Right forelimb (tissue), 1 donor: Measurements from ENCODE around the gene WDR17.

Source experiments
- DNase-seq: peaks from one replicate; pipeline ENCODE4 v3.0.0-alpha.2; 2018

WDR17 gene

GRCh38 chr4:176099314-176099713 is 33.7 kb downstream of the WDR17 start:
- no peak for DNase-seq

DNA sequence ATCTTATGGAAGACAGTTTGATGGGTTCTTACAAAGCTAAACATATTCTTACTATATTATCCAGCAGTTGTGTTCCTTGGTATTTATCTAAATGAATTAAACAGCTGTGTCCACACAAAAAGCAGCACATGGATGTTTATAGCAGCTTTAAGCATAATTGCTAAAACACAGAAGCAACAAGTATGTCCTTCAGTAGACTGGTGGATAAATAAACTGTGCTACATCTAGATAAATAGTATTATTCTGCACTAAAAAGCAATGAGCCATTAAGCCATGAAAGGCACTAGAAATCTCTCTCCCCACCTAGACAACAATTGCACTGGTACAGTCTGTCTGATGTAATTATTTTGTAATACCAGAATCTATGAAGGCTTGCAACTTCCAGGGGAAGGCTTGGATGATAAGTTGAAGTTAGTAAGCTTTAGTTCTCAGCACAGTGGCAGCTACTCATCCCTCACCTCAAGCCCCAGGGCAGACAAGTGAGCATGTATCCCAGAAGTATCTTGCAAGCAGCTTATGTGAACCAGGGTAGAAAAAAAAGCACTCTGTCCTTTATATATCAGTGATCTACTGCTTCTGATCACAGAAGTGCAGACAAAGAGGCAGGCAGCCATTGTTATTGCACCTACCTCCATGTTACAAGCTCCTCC is 36.9 kb downstream of the WDR17 start:
- no peak for DNase-seq

DNA sequence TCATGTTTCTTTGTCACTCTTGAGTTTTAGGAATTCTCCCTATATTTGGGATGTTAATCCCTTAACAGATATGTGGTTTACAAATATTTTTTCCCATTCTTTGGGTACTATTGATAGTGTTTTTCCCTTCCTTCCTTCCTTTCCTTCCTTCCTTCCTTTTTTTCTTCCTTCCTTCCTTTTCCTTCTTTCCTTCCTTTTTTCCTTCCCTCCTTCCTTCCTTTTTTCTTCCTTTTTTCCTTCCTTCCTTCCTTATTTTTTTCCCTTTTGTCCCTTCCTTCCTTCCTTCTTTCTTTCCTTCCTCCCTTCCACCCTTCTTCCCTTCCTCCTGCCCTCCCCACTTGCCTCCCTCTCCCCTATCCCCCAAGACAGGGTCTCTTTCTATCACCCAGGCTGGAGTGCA is 42.1 kb downstream of the WDR17 start:
- no peak for DNase-seq

- peak; percentile 41 for DNase-seq
These were observed 58.2 kb downstream of the WDR17 start for GRCh38 chr4:176123710-176124407.

DNA sequence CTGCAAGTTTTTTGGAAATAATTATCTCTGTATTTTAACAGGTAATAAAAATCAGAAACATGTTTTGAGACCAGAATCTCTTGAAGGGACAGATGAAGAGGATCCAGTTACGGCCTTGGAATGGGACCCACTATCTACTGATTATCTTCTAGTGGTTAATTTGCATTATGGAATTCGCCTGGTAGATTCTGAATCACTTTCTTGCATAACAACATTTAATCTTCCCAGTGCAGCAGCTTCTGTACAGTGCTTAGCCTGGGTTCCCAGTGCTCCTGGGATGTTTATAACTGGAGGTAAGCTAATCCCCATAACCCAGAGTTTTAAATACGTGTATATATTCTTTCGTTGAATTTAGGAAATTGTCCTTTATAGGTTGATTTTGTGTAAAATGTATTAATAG is 59.4 kb downstream of the WDR17 start:
- DNase-seq, result no peak

GRCh38 chr4:176134670-176135069 is 69.0 kb downstream of the WDR17 start:
- no peak for DNase-seq

DNA sequence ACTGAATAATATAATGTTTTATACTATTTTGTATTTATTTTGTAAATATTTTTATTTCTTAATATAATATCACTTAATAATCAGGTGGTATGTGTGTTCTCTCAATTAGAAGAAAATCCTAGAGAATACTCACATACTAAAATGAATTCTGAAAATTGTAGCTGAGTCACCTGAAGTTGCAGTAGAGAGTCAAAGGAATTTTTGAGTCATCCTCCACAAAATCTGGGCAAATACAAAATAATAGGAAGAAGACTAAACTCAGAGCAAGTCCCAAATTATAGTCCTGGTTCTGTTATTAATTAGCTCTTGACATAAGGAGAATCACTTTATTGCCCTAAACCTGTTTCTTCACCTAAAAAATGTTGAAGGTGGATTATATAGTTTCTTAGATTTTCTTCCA is 72.0 kb downstream of the WDR17 start:
- no peak for DNase-seq

DNA sequence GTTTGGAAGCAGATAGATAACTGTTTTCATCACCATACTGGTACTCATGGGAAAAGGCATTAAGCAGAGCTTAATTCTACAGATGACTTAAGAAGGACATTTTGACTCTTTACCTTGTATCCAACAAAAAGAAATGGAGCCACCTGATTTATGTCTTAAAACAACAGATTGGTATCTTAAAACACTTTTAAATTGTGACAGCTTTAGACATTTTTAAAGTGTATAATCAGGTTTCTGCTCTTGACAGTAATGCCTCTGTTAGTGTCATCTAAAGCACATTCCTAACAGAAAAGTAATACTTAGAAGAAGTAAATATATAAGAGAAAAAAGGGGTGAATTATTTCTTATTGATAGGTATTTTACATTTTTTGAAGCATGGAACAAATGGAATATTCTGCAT is 73.9 kb downstream of the WDR17 start:
- DNase-seq, result no peak

- DNase-seq, result no peak
These were observed 76.6 kb downstream of the WDR17 start for GRCh38 chr4:176142253-176142652.

DNA sequence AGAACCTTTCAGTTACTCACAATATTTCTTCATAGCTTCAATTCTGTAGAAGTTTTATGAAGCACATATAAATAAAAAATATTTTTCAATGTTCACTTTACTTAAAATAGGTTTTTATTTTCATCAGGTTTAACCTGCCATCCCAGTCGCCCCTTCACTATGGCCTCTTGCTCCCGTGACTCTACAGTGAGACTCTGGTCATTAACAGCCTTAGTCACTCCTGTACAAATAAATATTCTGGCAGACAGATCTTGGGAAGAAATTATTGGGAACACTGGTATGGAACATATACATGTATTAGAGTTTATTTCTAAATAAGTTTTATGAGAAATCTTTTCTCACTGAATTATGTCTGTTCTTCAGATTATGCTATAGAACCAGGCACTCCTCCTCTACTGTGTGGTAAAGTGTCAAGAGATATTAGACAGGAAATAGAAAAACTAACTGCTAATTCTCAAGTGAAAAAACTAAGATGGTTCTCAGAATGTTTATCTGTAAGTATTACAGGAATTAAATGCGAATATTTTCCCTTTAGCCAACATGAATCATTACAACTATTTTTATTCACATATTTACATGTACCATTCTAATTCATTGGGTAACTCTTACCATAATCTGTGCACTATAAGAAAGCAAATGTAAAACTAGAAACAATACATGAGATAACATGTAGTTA is 84.2 kb downstream of the WDR17 start:
- no peak for DNase-seq

- DNase-seq, result no peak
These were observed 84.7 kb downstream of the WDR17 start for GRCh38 chr4:176150356-176150682.

DNA sequence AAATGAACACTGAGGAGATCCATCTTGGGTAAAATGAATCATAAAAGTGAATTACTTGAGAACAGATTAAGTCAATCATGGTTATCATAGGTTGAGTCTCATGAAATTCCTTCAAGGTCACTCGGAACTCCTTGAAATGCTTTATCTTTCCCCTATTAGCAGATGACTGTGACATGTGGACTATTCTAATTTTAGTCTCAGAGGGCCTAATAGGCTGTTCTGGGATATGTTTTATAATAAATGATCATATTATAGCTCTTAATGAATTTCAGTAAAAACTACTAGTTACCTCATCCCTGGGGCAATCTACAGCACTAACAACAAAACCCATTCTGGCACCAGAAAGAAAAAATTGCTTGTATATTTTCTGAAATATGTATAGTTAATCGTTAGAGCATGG is 85.1 kb downstream of the WDR17 start:
- DNase-seq, result no peak

DNA sequence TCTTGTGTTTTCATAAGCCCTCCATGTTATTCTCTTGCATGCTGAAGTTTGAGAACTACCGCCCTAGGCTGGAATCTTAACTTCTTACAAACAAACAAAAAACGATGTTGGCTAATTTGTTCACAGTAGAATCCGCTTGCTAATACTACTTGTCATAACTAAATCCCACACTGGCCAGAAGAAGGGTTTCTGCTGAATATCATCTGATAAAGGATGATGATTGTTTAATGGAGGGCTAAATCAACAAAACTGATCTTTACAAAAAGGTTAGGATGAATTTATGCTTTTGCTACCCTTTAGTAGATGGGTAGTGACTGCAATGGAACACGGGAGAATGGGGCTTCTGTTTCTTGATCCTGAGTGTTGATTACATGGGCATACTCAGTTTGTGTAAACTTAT is 87.5 kb downstream of the WDR17 start:
- no peak for DNase-seq

- no peak for DNase-seq
These were observed 91.0 kb downstream of the WDR17 start for GRCh38 chr4:176156656-176157055.

DNA sequence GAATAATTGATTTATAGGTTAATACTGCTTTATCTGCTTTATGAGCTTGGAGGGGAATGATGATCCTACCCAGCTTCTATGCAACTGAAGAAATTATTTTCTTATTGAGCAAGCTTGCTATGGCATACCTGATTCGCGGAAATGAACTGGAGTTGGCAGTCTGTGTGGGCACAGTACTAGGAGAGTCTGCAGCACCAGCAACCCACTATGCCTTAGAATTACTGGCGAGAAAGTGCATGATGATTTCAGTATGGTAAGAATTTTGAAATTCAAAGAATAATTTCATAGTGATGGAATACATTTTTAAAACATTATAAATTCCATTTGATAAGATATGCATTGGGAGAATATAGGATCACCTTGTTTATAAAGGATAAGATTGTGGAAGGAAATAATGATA is 97.4 kb downstream of the WDR17 start:
- no peak for DNase-seq

- DNase-seq, result no peak
These were observed 119.4 kb downstream of the WDR17 start for GRCh38 chr4:176185051-176185450.

DNA sequence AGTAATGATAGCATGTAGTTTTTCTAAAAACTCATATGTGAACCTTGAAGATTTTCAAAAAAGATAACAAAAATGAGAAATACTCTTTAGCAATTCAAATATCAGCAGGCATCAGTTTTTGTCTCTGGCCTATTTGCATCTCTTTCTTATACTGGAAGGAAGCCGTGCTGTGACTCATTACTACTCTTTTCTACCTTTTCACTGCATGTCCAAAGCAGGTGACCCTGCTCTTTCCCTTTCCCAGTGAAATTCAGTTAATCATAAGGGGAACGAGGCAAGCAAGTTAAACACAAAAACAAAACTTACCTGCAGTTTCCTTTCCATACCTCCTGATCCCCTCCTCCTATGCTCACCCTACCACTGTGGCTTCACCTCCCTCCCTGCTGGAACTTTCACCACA is 120.4 kb downstream of the WDR17 start:
- no peak for DNase-seq

GRCh38 chr4:176186671-176187395 is 121.2 kb downstream of the WDR17 start:
- no peak for DNase-seq

DNA sequence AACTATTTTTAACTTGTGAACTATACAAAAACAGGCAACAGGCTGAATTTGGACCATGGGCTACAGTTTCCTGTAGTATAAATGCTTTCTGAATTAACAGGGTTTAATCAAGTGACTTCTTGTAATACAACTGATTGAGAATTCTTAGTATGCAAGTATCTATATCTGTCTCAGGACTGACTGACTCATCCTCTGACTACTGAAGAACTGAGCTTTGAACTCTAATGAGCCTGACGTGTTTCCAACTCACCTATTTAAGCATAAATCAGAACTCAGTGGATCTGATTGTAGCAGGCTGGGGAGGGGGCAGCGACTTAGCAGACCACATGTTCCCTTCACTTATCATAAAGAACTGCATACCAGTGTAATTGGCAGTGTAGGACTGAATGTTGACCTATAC is 122.0 kb downstream of the WDR17 start:
- no peak for DNase-seq

GRCh38 chr4:176188654-176189053 is 123.0 kb downstream of the WDR17 start:
- no peak for DNase-seq

- no peak for DNase-seq
These were observed 124.5 kb downstream of the WDR17 start for GRCh38 chr4:176189891-176190795.

DNA sequence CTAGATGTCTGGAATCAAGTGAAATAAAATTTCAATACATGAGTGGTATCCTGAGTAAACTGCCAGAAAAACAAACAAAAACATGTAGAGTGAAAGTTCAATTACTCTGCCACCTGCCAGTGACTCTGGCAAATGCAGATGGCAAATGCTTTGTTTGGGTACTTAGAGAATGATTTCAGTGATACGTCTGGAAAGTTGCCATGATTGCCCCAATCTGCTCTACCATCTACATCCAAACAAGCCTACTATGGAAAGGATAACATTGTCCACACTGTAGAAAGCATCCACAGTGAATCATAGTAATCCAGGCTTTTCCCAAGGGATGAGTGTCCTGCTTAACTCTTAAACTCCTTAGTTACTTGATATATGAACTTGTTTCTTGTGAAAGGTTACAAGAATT is 126.3 kb downstream of the WDR17 start:
- DNase-seq, result no peak

- no peak for DNase-seq
These were observed 127.5 kb downstream of the WDR17 start for GRCh38 chr4:176193126-176193525.
